Measurements from ENCODE around the gene SORCS2. TPM values are rescaled to one million over a fixed set of nuclear protein-coding genes. Genes with fewer than 3 reads are reported as not detected.

SORCS2 gene
- total and polyA plus RNA-seq, 2 of the 4 experiments (the other 2 are of a cell fraction) = 0.36 to 0.62 TPM

GRCh38 chr4:7255996-7256395 lies 63.7 kb downstream of the SORCS2 start:
- H3K4me2 ChIP-seq (ENCODE audit: low read depth, low read length) = no peak overlapping the region
- H3K56ac ChIP-seq (ENCODE audit: extremely low read depth, insufficient read depth, low read length) = no peak overlapping the region
- H3K4me3 ChIP-seq (ENCODE audit: insufficient read depth, low read depth, low read length) = no peak overlapping the region
- no peak overlapping the region for H2BK15ac ChIP-seq (ENCODE audit: low read depth, low read length)
- no peak overlapping the region for H3K18ac ChIP-seq (ENCODE audit: low read depth, low read length)
- no peak overlapping the region for H3K23ac ChIP-seq (ENCODE audit: low read depth, low read length)
- no peak overlapping the region for H2AFZ ChIP-seq (replicated peaks; ENCODE audit: low read length, poor library complexity)
- no peak for ATAC-seq (ENCODE audit: low read depth)
- 0 out of 2 replicates have a peak, but pooled peaks cover 2% of the 10 kb centered on the region for H3K9me3 ChIP-seq (ENCODE audit: control insufficient read depth, insufficient read depth, low read length)
- H4K91ac ChIP-seq (ENCODE audit: insufficient read depth, low read depth, low read length) = no peak overlapping the region
- no peak for DNase-seq
- H3K14ac ChIP-seq (replicated peaks; ENCODE audit: low read depth, low read length) = no peak overlapping the region
- no peak overlapping the region for H2BK120ac ChIP-seq (ENCODE audit: low read depth, low read length)
- H3K4me1 ChIP-seq (ENCODE audit: control insufficient read depth, insufficient read depth, low read length) = no peaks in the 10 kb centered on the region; the same call in 1 of the 2 replicates
- no peak overlapping the region for H3K27ac ChIP-seq (ENCODE audit: insufficient read depth, low read length)
- H2BK20ac ChIP-seq (ENCODE audit: low read depth, low read length) = no peak overlapping the region
- H4K5ac ChIP-seq (ENCODE audit: low read depth, low read length) = no peak overlapping the region
- no peak overlapping the region for H3K9ac ChIP-seq (ENCODE audit: low read depth, low read length)
- CTCF ChIA-PET = no interaction called here
- no peak overlapping the region for H2AK9ac ChIP-seq (replicated peaks; ENCODE audit: low read depth, low read length, poor library complexity)
- no peak overlapping the region for H3K4ac ChIP-seq (ENCODE audit: low read depth, low read length)
- no TSS peak for BruUV-seq (replicated peaks)
- in situ Hi-C loops (cut with MboI; ENCODE audit: low sequenced_read_pairs) (no loop called here), intact Hi-C loops (cut with micrococcal nuclease) (no loop called here), dilution Hi-C loops (cut with HindIII; ENCODE audit: low sequenced_read_pairs, unreplicated experiment) (no loop called here)
- WGBS, 2 experiments (ENCODE audit: extremely low coverage in 2 of 2, insufficient read length in 1 of 2) = no CpG with 5 or more reads among the region's 6 CpGs
- H4K8ac ChIP-seq (ENCODE audit: low read depth in 2 of 2, low read length in 2 of 2) = no peak overlapping the region
- H4K20me1 ChIP-seq (ENCODE audit: insufficient read depth, low read length) = no peaks in the 10 kb centered on the region
- no peaks in the 10 kb centered on the region for H3K79me1 ChIP-seq (ENCODE audit: low read depth in 1 of 2, low read length in 2 of 2)
- H2AK5ac ChIP-seq (ENCODE audit: low read depth, low read length) = no peak overlapping the region
- no peak overlapping the region for H2BK5ac ChIP-seq (ENCODE audit: low read depth, low read length, poor library complexity, severe bottlenecking)
- POLR2A ChIA-PET (ENCODE audit: unreplicated experiment) = no interaction called here
- no peaks in the 10 kb centered on the region for H3K36me3 ChIP-seq (ENCODE audit: control insufficient read depth, insufficient read depth, low read length)
- peaks cover 65% of the 10 kb centered on the region for H3K27me3 ChIP-seq (ENCODE audit: control insufficient read depth, insufficient read depth, low read length)
- TF ChIP-seq RFX5 (IDR thresholded peaks at IDR 0.05; ENCODE audit: low read depth, low read length) = no peak
- TF ChIP-seq BHLHE40 (IDR thresholded peaks at IDR 0.05; ENCODE audit: low read depth, low read length) = no peak
- no peaks in the 10 kb centered on the region for H3K9me1 ChIP-seq (ENCODE audit: insufficient read depth, low read length)
